LHCN-M2 (cell line): Measurements from ENCODE around the gene PCDH9. TPM values are rescaled to one million over a fixed set of nuclear protein-coding genes. Genes with fewer than 3 reads are reported as not detected.
A peak's percentile ranks its signal among the peaks of the same experiment; 100 is the strongest.

Source experiments
- DNase-seq: peaks from one replicate; pipeline ENCODE4 v3.0.0-alpha.2; 2012; ENCODE audit warnings: low read depth
- total RNA-seq: library from RNA; depleted of rRNA; stranded (reverse); fragments of >200 nt; gene quantifications from 2 replicates; pipeline ENCODE4 v1.2.3, GENCODE V29; 2014

The PCDH9 gene
- total RNA-seq, 1 experiment from 2014 or later: 90.6 TPM

- no peak for DNase-seq
Measured at GRCh38 chr13:66348745-66349690, 881.1 kb downstream of the PCDH9 start.

DNA sequence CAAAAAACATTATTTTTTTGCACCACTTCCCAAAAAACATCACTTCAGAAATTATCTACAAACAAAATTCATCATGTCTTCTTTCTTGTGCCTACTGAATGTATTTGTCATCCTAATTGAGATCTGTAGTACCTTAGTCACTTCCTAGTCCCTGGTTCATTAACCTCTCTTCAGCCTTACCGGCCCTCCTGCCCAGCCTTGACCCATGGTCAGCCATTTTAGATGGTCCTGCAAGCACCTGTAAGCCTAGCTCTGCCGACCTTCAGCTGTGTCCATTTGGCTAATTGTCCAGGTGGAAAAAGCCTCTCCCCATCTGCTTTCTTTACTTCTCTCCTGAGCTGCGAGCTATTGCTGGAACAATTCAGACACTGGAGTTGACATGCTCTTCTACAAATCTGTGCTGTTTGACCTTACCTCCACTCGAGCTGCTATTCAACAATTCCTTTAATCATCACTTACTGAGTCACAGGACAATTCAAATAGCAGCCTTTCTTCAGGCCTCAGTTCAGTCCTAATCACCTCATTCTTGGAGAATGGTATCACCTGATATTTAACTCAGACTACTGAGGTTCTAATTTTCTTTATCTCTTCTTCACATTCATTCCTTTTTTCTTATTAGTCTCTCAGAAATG lies 882.5 kb downstream of the PCDH9 start:
- no peak for DNase-seq

DNA sequence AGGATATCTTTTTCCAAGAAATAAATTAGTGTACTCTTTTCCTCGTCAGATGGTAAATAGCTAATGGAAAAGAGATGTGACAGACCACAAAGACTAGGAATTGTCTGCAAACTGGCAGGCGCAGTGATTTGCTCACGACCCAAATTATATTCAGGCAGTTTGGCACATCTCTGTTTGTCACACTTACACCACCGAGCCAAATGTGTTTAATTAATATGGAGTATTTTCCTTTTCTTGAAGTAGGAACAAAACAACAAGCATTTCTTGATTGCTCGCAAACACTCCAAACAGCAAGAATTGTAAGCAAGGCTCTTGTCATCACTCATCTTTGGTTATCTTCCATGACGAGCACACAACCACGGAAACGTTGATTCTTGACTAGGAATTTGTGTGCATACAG lies 884.2 kb downstream of the PCDH9 start:
- no peak for DNase-seq

DNA sequence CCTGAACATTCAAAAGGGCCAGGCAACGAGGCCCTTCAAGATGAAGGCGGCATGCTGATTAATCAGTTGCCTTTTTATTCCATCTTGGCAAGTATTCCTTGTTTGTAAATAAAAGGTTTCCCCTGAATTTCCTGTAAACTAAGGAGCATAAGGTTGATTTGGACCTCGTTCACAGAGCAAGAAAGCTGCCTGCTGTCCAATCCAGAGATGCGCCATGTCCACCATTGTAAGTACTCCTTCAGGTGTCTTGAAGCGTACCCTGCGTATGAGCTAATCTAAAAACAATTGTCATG lies 884.7 kb downstream of the PCDH9 start:
- no peak for DNase-seq

DNA sequence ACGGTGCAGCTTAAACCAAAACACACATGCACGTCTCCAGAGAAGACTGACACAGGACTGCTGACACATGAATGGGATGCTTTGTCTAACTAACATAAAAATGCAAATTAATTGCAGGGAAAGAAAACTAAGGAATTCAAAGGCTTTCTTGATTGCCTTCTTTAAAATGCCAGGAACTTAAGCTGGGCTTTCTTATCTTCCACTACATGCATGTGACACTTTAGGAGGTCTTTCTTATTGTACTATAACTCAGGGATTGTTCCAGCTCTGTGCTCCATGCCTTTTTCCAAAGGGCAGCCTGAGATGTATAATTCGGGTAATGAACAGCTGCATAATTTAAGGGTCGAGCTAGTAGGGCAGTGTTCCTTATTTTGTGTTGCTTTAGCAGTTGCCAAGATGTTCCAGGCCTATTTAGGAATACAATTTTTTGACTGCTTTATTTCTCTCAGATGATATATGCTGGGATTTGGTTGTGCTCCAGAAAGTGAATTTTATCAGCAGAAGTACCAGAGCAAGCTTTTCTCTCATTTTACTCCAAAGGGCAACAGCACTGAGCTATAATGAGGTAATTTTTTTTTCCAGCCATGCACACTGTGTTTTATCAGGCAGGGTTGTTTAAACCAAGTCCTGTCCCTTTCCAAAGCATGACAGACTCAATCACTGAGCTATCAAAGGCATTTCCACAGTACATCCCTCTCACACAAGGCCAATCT lies 885.2 kb downstream of the PCDH9 start:
- peak; percentile 46 for DNase-seq

GRCh38 chr13:66343224-66343828 lies 886.8 kb downstream of the PCDH9 start:
- no peak for DNase-seq

DNA sequence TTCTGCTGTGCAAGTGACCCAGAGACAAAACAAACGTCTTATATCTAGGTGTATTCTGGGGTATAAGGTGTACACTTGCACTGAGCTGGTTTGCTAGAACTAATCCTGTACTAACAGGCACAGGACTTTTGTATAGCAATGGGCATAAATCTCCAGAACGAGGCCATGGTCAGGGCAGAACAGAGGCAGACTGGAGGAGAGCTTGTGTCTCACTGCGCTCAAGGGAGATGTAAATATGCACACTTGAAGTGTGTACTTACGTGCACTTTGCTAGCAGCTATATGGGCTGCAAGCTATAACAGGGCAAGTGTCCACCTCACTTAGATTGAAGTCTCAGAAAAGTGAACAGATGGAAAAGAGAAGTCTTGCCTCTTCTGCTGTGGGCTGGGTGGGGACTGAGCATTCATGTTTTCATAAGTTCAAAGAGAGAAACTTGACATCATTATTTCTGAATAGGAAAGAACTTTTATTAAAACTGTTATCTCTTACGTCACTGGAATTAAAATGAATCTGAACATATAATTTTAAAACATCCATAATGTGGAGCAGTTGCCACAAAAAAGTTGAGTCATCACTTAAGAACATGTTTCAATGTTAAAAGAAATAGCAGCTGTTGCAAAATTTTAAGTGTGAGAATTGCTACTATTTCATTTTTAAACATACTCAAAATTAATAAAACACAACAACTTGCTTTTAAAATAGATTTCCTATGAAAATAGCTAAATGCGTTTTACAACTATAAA lies 888.3 kb downstream of the PCDH9 start:
- DNase-seq: peak; percentile 67

- DNase-seq: no peak
Measured at GRCh38 chr13:66339214-66339613, 890.9 kb downstream of the PCDH9 start.

DNA sequence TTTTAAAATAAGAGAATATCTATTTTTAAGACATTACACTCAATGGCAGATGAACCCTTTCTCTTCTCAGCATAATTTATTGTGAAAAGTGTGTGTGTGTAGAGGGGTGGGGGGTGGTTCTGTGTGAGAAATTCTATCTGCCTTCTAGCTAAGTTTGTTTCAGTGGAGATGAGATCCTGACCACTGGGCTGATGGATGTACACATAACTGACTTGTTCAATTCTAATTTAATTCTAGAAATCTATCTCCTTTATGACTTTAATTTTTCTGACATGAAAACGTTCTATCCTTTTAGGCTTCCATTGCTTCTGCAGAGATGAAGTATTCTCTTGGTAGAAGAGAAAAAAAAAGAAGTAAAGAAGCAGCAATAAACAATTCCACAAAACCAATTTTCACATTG lies 891.6 kb downstream of the PCDH9 start:
- no peak for DNase-seq

- DNase-seq: no peak
Measured at GRCh38 chr13:66335626-66336025, 894.5 kb downstream of the PCDH9 start.

DNA sequence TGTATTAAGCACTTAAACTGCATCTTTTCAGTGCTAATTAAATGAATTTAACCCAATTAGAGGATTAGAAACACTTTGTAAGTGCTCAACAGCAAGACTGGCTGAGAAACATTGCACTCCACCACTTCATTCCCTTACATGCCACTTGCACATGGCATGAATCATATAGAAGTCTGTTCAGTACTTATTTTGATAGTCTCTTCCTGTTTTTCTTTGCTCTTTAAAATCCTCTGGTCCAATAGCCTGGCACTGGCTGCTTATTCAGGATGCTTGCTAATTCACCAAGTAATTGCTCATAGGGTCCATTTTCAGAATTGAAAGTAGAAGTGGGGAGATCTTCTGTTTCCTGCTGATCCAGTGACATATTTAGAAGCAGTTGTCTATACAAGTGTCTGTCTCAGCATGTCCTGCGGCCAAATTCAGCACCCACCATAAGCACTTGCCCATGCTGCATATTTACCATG lies 900.1 kb downstream of the PCDH9 start:
- DNase-seq: peak; percentile 78

DNA sequence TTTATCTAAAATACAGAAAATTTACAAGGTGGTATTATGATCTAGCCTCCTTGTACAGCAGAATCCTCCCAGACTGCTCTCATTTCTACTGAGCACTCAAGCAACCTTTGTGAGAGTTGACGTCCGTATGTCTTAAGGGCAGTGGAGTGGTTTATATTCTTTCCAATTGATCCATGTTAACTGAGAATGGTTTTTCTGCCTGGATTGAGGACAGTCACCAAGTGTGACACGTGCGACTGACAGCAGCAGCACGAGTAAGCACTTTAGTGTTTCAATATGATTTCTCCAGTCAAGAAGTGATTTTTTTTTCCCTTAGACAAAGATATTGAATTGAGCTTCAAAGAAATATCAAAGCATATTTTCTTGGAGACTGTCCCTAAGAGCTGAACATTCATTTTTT lies 901.7 kb downstream of the PCDH9 start:
- no peak for DNase-seq

DNA sequence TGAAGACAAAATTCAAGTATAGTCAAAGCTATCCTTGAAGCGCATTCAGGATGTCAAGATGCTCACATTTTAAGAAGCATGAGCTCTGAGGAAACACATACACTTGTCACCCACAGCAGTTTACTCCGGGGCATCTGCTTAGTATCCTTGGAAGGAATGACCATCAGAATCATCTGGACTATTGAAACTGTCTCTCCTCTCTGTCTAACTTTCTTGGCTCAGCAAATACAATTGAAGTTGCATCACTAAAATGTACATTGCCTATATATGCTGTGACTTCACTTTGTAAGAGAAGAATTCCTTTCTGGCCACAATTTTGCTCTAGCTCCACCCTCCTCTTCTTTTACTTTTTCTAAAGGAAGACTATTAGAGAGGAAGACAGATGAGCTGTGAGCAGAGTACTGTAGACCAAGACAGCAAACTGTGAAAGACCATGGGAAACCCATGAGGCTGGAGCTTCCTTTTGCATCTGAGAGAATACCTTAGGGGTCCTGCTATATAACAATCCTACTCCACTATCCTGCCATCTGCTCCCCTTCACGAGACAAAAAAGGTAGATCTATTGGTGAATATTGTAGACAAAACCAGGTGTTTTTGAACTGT lies 906.3 kb downstream of the PCDH9 start:
- no peak for DNase-seq

DNA sequence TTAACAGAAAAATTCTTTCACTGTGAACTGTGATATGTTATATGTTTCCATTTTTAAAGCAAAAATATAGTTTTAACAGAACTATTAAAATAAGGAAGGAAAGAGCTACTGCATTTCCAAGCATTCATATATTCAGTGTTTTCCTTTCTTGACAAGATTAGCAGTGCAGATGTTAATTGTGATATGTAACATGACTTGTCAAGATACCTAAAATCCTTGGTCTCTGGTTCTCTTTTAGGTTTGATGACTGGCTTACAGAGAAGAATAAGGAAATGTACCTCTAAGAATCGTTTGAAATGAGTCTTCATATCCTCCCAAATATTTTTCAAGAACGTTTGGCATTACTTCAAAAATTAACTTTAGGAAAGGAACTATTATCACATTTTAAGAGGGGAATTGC lies 907.2 kb downstream of the PCDH9 start:
- no peak for DNase-seq

GRCh38 chr13:66322193-66322740 lies 907.9 kb downstream of the PCDH9 start:
- DNase-seq: no peak

- peak; percentile 27 for DNase-seq
Measured at GRCh38 chr13:66314911-66315310, 915.2 kb downstream of the PCDH9 start.

GRCh38 chr13:66313413-66313812 lies 916.7 kb downstream of the PCDH9 start:
- DNase-seq: peak; percentile 51

- DNase-seq: peak; percentile 81
Measured at GRCh38 chr13:66312312-66313087, 917.6 kb downstream of the PCDH9 start.

- DNase-seq: no peak
Measured at GRCh38 chr13:66305961-66306617, 924.0 kb downstream of the PCDH9 start.
